K562 (cell line): Measurements from ENCODE around the gene NRTN. TPM values are rescaled to one million over a fixed set of nuclear protein-coding genes. Genes with fewer than 3 reads are reported as not detected.

Experiments
- ARID3B ChIP-seq: fragments of 250-450 bp; sonication (Bioruptor Pico); IDR thresholded peaks from 2 replicates; pipeline ENCODE4 v1.4.0; 2020; ENCODE audit warnings: borderline replicate concordance
- CBFB ChIP-seq: sonication (generic); formaldehyde crosslinking; IDR thresholded peaks from 2 replicates; pipeline ENCODE4 v1.4.0; 2020; ENCODE audit warnings: mild to moderate bottlenecking, missing genetic modification reagents
- FOXA3 ChIP-seq, 2 experiments: fragments of 450-650 bp in 1 of 2; sonication (generic) in 1 of 2; formaldehyde crosslinking; IDR thresholded peaks in 1 of 2; conservative IDR thresholded peaks in 1 of 2; 2 replicates each; pipeline versions ENCODE4 v1.4.0 to v1.8.0; 2020 to 2022; ENCODE audit warnings: mild to moderate bottlenecking in 2 of 2, missing genetic modification reagents in 1 of 2
- GTF3C2 ChIP-seq: IDR thresholded peaks from 3 replicates; pipeline ENCODE4 v1.6.1; 2011; ENCODE audit warnings: borderline replicate concordance, mild to moderate bottlenecking, moderate library complexity; ENCODE audit not compliant: insufficient read length; ENCODE audit errors: extremely low read depth
- HDAC1 ChIP-seq, 2 experiments: fragments of 450-650 bp; IDR thresholded peaks; 2 replicates each; pipeline ENCODE4 v1.6.1; 2016 to 2017; ENCODE audit warnings: inconsistent platforms in 1 of 2, mild to moderate bottlenecking in 1 of 2, moderate library complexity in 1 of 2
- HOMEZ ChIP-seq: fragments of 250-450 bp; sonication (Bioruptor Pico); IDR thresholded peaks from 2 replicates; pipeline ENCODE4 v1.4.0; 2020; ENCODE audit warnings: mild to moderate bottlenecking, moderate library complexity
- JUN ChIP-seq, 2 experiments: sonication (generic) in 1 of 2; formaldehyde crosslinking in 1 of 2; IDR thresholded peaks; 2 replicates each; pipeline versions ENCODE4 v1.6.1 to v1.8.0; 2012 to 2022; ENCODE audit warnings: borderline replicate concordance in 2 of 2, mild to moderate bottlenecking in 2 of 2, improper control_type of control experiment in 1 of 2, low read depth in 1 of 2, low read length in 1 of 2, missing genetic modification reagents in 1 of 2
- MAX ChIP-seq: sonication (generic); formaldehyde crosslinking; IDR thresholded peaks from 2 replicates; pipeline ENCODE4 v1.9.0; 2022; ENCODE audit warnings: mild to moderate bottlenecking, missing genetic modification reagents
- MTA1 ChIP-seq: fragments of 450-650 bp; IDR thresholded peaks from 2 replicates; pipeline ENCODE4 v1.6.1; 2017; ENCODE audit warnings: borderline replicate concordance
- RERE ChIP-seq: sonication (generic); formaldehyde crosslinking; IDR thresholded peaks from 2 replicates; pipeline ENCODE4 v1.8.0; 2023; ENCODE audit warnings: missing genetic modification reagents, mild to moderate bottlenecking, borderline replicate concordance
- XRCC3 ChIP-seq: fragments of 450-650 bp; IDR thresholded peaks from 2 replicates; pipeline ENCODE4 v1.6.1; 2017; ENCODE audit warnings: mild to moderate bottlenecking, moderate library complexity
- ZNF263 ChIP-seq: sonication (generic); formaldehyde crosslinking; IDR thresholded peaks from 2 replicates; pipeline ENCODE4 v1.8.0; 2022; ENCODE audit warnings: mild to moderate bottlenecking, missing genetic modification reagents, borderline replicate concordance
- polyA plus RNA-seq, 8 experiments: library from polyadenylated mRNA; depleted of rRNA in 4 of 8; stranded (reverse) in 5 of 8; unstranded in 3 of 8; fragments of >200 nt; fragmentation: Nextera tagmentation in 2 of 8; fragmentation: Illumina TruSeq in 1 of 8; extraction: Ambion mirVana in 2 of 8; extraction: Trizol in 1 of 8; gene quantifications; 2 replicates each; pipeline versions ENCODE4 v1.2.1 to v1.2.3, GENCODE V29; 2011 to 2014; ENCODE audit warnings: inconsistent platforms in 1 of 8, missing spikeins in 1 of 8
- total RNA-seq, 7 experiments: library from RNA; depleted of rRNA in 6 of 7; stranded (reverse); fragments of >200 nt in 6 of 7; fragmentation: Illumina TruSeq in 2 of 7; extraction: Trizol in 2 of 7; gene quantifications; 2 replicates each; pipeline versions ENCODE4 v1.2.1 to v1.2.3, GENCODE V29; 2011 to 2021; ENCODE audit warnings: low replicate concordance in 1 of 7

NRTN gene
- total and polyA plus RNA-seq, 9 of the 15 experiments (the other 6 are each of a cell fraction or from before 2014, with no cell fraction given), result 0.62 to 8.1 (median 1.6) TPM; not detected in 2

- TF ChIP-seq HDAC1 (IDR thresholded peaks at IDR 0.05), result peak in 1 of 2 experiments; percentile 43; a peak in 1 of 4 replicates
- no peak for TF ChIP-seq MTA1
- TF ChIP-seq MAX, result peak; percentile 100
- 0 out of 2 replicates have a peak, but pooled peaks have one; percentile 19 for TF ChIP-seq JUN (IDR thresholded peaks at IDR 0.05; ENCODE audit: borderline replicate concordance, low read depth, low read length)
- TF ChIP-seq JUN (CRISPR knock-in tag; IDR thresholded peaks at IDR 0.05; ENCODE audit: borderline replicate concordance), result peak; percentile 60; the same call in 1 of the 2 replicates
- peak in 1 of 2 experiments; percentile 97; a peak in 2 of 4 replicates for TF ChIP-seq FOXA3 (CRISPR knock-in tag; conservative IDR thresholded peaks at IDR 0.05 in 1 of 2, IDR thresholded peaks at IDR 0.05 in 1 of 2)
- no peak; the same call in 1 of the 2 replicates for TF ChIP-seq XRCC3
- peak; percentile 91; the same call in 1 of the 2 replicates for TF ChIP-seq CBFB (CRISPR knock-in tag)
- no peak for TF ChIP-seq ARID3B
- peak; percentile 78; the same call in 1 of the 2 replicates for TF ChIP-seq ZNF263 (CRISPR knock-in tag)
- TF ChIP-seq RERE (CRISPR knock-in tag), result 0 out of 2 replicates have a peak, but pooled peaks have one; percentile 84
- TF ChIP-seq GTF3C2, result peak; percentile 4
- no peak for TF ChIP-seq HOMEZ (CRISPR knock-in tag)
These were observed 933 bp upstream of the NRTN start (continued) for GRCh38 chr19:5803752-5804515.
